Adrenal gland (tissue), 5 donors: ENCODE data around the gene MSTO1.

Source experiments
- CTCF ChIP-seq, 6 experiments: fragments of 450-650 bp in 4 of 6; fragments of 200-600 bp in 2 of 6; sonication (generic) in 1 of 6; IDR thresholded peaks; 1 replicate in 5 of 6; 2 replicates in 1 of 6; pipeline versions ENCODE4 v1.5.1 to v1.8.0; 2016 to 2021; ENCODE audit warnings: antibody characterized with exemption in 6 of 6, mild to moderate bottlenecking in 2 of 6, moderate library complexity in 1 of 6
- POLR2A ChIP-seq, 2 donors: fragments of 450-650 bp; IDR thresholded peaks; one replicate each; pipeline ENCODE4 v1.6.1; 2017; ENCODE audit warnings: antibody characterized with exemption in 2 of 2, mild to moderate bottlenecking in 2 of 2, moderate library complexity in 1 of 2
- donor health status: DM: no; HTN: no; CAD: no.

- TF ChIP-seq CTCF (IDR thresholded peaks at IDR 0.05) = peak in 4 of 6 experiments; percentile 13 to 41 (median 24)
- peak; percentile 95 to 97 for TF ChIP-seq POLR2A (IDR thresholded peaks at IDR 0.05)
Measured at GRCh38 chr1:155562581-155563376, 47.2 kb upstream of the MSTO1 start, which contains the start of gene ASH1L.
